Calu3 (cell line): ENCODE data around the gene UGT1A9. TPM values are rescaled to one million over a fixed set of nuclear protein-coding genes. Genes with fewer than 3 reads are reported as not detected.

Source experiments
- BruUV-seq: library from RNA; stranded (reverse); fragments of 400-500 nt; replicated peaks from 2 replicates; lab custom pipeline; 2021; lab: Mats Ljungman, UMichigan
- CTCF ChIA-PET: fragments of 300-600 bp; sonication (Branson Sonifier 250); formaldehyde crosslinking; loops from one replicate; lab custom pipeline; 2022; ENCODE audit warnings: antibody characterized with exemption; lab: Charles Lee
- DNase-seq: peaks from one replicate; pipeline ENCODE4 v3.0.0; 2022
- H3K27ac Mint-ChIP-seq: one replicate; pipeline ENCODE4 v1.8.0; 2022; ENCODE audit warnings: mixed read lengths; ENCODE audit not compliant: unreplicated experiment
- H3K27me3 Mint-ChIP-seq: one replicate; pipeline ENCODE4 v1.8.0; 2022; ENCODE audit warnings: mixed read lengths; ENCODE audit not compliant: unreplicated experiment
- H3K36me3 Mint-ChIP-seq: one replicate; pipeline ENCODE4 v1.8.0; 2022; ENCODE audit warnings: mild to moderate bottlenecking, moderate library complexity, mixed read lengths; ENCODE audit not compliant: insufficient read depth, unreplicated experiment
- H3K4me1 Mint-ChIP-seq: one replicate; pipeline ENCODE4 v1.8.0; 2022; ENCODE audit warnings: mild to moderate bottlenecking, low read depth, mixed read lengths; ENCODE audit not compliant: unreplicated experiment
- H3K4me3 Mint-ChIP-seq: one replicate; pipeline ENCODE4 v1.8.0; 2022; ENCODE audit warnings: mild to moderate bottlenecking, low read depth, moderate library complexity, mixed read lengths; ENCODE audit not compliant: unreplicated experiment
- H3K9me3 Mint-ChIP-seq: one replicate; pipeline ENCODE4 v1.8.0; 2022; ENCODE audit warnings: low read depth, mixed read lengths; ENCODE audit not compliant: unreplicated experiment
- CTCF ChIP-seq: fragments of 200-600 bp; IDR thresholded peaks from one replicate; pipeline ENCODE4 v1.8.0; 2022; ENCODE audit warnings: antibody characterized with exemption; ENCODE audit not compliant: unreplicated experiment
- intact Hi-C: fragments of 100-400 bp; cut with micrococcal nuclease; formaldehyde crosslinking; loops from one replicate; pipeline ENCODE4 v1.10.0; 2022; ENCODE audit not compliant: unreplicated experiment
- total RNA-seq: library from RNA; stranded (reverse); gene quantifications from 2 replicates; pipeline ENCODE4 v1.2.3, GENCODE V29; 2022

The UGT1A9 gene
- total RNA-seq, 1 experiment from 2014 or later, result 4.3 TPM

- no TSS peak for BruUV-seq
- intact Hi-C loops, result no loop called here
- no peak overlapping the region for H3K27ac Mint-ChIP-seq
- TF ChIP-seq CTCF, result no peak
- CTCF ChIA-PET, result no interaction called here
- no peaks in the 10 kb centered on the region for H3K36me3 Mint-ChIP-seq
- peak; percentile 13 for DNase-seq
- H3K4me1 Mint-ChIP-seq, result no peaks in the 10 kb centered on the region
- no peak overlapping the region for H3K4me3 Mint-ChIP-seq
- H3K27me3 Mint-ChIP-seq, result peaks cover 24% of the 10 kb centered on the region
- H3K9me3 Mint-ChIP-seq, result no peaks in the 10 kb centered on the region
These were observed 135.6 kb downstream of the UGT1A9 start for GRCh38 chr2:233807215-233807865.

- DNase-seq, result no peak
- intact Hi-C loops, result no loop called here
- CTCF ChIA-PET, result no interaction called here
- no TSS peak for BruUV-seq
- Mint-ChIP-seq H3K27me3 (peaks cover 28% of the 10 kb centered on the region), H3K36me3 (no peaks in the 10 kb centered on the region), H3K4me1 (no peaks in the 10 kb centered on the region), H3K27ac (no peak overlapping the region), H3K9me3 (no peaks in the 10 kb centered on the region), H3K4me3 (no peak overlapping the region)
- TF ChIP-seq CTCF, result no peak
These were observed 136.6 kb downstream of the UGT1A9 start for GRCh38 chr2:233807966-233808935.

- Mint-ChIP-seq H3K27ac (no peak overlapping the region), H3K27me3 (peaks cover 28% of the 10 kb centered on the region), H3K36me3 (no peaks in the 10 kb centered on the region), H3K9me3 (no peaks in the 10 kb centered on the region), H3K4me1 (no peaks in the 10 kb centered on the region), H3K4me3 (no peak overlapping the region)
- CTCF ChIA-PET, result no interaction called here
- BruUV-seq, result no TSS peak
- DNase-seq, result no peak
- intact Hi-C loops, result no loop called here
- TF ChIP-seq CTCF, result no peak
These were observed 138.7 kb downstream of the UGT1A9 start for GRCh38 chr2:233810385-233810784.

GRCh38 chr2:233811087-233811486, 139.4 kb downstream of the UGT1A9 start:
- no peak for DNase-seq
- no peaks in the 10 kb centered on the region for H3K36me3 Mint-ChIP-seq
- CTCF ChIA-PET, result no interaction called here
- H3K27me3 Mint-ChIP-seq, result peaks cover 28% of the 10 kb centered on the region
- H3K27ac Mint-ChIP-seq, result no peak overlapping the region
- H3K4me1 Mint-ChIP-seq, result no peaks in the 10 kb centered on the region
- no peak overlapping the region for H3K4me3 Mint-ChIP-seq
- BruUV-seq, result no TSS peak
- no peak for TF ChIP-seq CTCF
- no peaks in the 10 kb centered on the region for H3K9me3 Mint-ChIP-seq
- intact Hi-C loops, result no loop called here
